C4-2B (cell line): Measurements from ENCODE around the gene RPN2.

Experiments
- H3K27ac ChIP-seq: fragments of 450-650 bp; 2 replicates; pipeline ENCODE4 v1.5.1; 2017
- CTCF ChIP-seq: fragments of 450-650 bp; conservative IDR thresholded peaks from 2 replicates; pipeline ENCODE4 v1.5.1; 2017; ENCODE audit warnings: mild to moderate bottlenecking
- ZFX ChIP-seq: fragments of 450-650 bp; IDR thresholded peaks from 2 replicates; pipeline ENCODE4 v1.6.1; 2017

Gene RPN2

GRCh38 chr20:37270576-37271420 lies 91.7 kb downstream of the RPN2 start:
- no peak overlapping the region for H3K27ac ChIP-seq
- TF ChIP-seq CTCF, result no peak

- H3K27ac ChIP-seq, result no peak overlapping the region
These were observed 92.3 kb downstream of the RPN2 start for GRCh38 chr20:37271421-37271768.

GRCh38 chr20:37273988-37274387 lies 94.9 kb downstream of the RPN2 start:
- no peak overlapping the region for H3K27ac ChIP-seq
- TF ChIP-seq ZFX, result no peak
- no peak for TF ChIP-seq CTCF

More at GRCh38 chr20:37271421-37271768, 92.3 kb downstream of the RPN2 start:
- TF ChIP-seq CTCF, result no peak
- TF ChIP-seq ZFX, result no peak

- no peak overlapping the region for H3K27ac ChIP-seq
- TF ChIP-seq ZFX (no peak), CTCF (no peak)
These were observed 95.9 kb downstream of the RPN2 start for GRCh38 chr20:37274851-37275524.

- H3K27ac ChIP-seq, result no peak overlapping the region
- TF ChIP-seq ZFX (no peak), CTCF (no peak)
These were observed 97.5 kb downstream of the RPN2 start for GRCh38 chr20:37276494-37277252.

GRCh38 chr20:37277253-37277593 lies 98.1 kb downstream of the RPN2 start:
- TF ChIP-seq ZFX (no peak), CTCF (no peak)
- no peak overlapping the region for H3K27ac ChIP-seq
